Measurements from ENCODE around the gene PDLIM3.
"Not testable (repeated sequence)": the region's sequence is repeated elsewhere in the genome, so short reads cannot be mapped to it uniquely, and the experiment has no call there.

Gene PDLIM3

GRCh38 chr4:185559251-185559914, 24.1 kb upstream of the PDLIM3 start:
- intact Hi-C loops (cut with DNase I); DNase-seq: not testable (repeated sequence)

GRCh38 chr4:185554365-185555126, 19.2 kb upstream of the PDLIM3 start:
- intact Hi-C loops (cut with DNase I) = no loop called here
- no peak for DNase-seq

GRCh38 chr4:185552254-185552653, 16.9 kb upstream of the PDLIM3 start:
- intact Hi-C loops (cut with DNase I) = no loop called here
- no peak for DNase-seq

- intact Hi-C loops (cut with DNase I) = no loop called here
- DNase-seq = no peak
These were observed 15.6 kb upstream of the PDLIM3 start for GRCh38 chr4:185550933-185551332.

- DNase-seq = no peak
- intact Hi-C loops (cut with DNase I) = no loop called here
These were observed 13.9 kb upstream of the PDLIM3 start for GRCh38 chr4:185549095-185549639.

- DNase-seq = no peak
- intact Hi-C loops (cut with DNase I) = no loop called here
These were observed 13.3 kb upstream of the PDLIM3 start for GRCh38 chr4:185548587-185548986.

- intact Hi-C loops (cut with DNase I) = no loop called here
- DNase-seq = no peak
These were observed 11.0 kb upstream of the PDLIM3 start for GRCh38 chr4:185546335-185546734.

GRCh38 chr4:185542626-185543315, 7.5 kb upstream of the PDLIM3 start:
- intact Hi-C loops (cut with DNase I) = no loop called here
- no peak for DNase-seq

GRCh38 chr4:185541251-185541727, 6.0 kb upstream of the PDLIM3 start:
- peak in 8 of 42 donors; percentile 8 to 49 (median 26) for DNase-seq

GRCh38 chr4:185540487-185541120, 5.3 kb upstream of the PDLIM3 start:
- DNase-seq = no peak
- intact Hi-C loops (cut with DNase I) = no loop called here

More at GRCh38 chr4:185541251-185541727, 6.0 kb upstream of the PDLIM3 start:
- intact Hi-C loops (cut with DNase I) = no loop called here

GRCh38 chr4:185540040-185540439, 4.7 kb upstream of the PDLIM3 start:
- no peak for DNase-seq
- intact Hi-C loops (cut with DNase I) = no loop called here

- intact Hi-C loops (cut with DNase I) = loop anchor here (10.0 kb wide), 2 partner anchors 56 to 64 kb away; partner anchors contain the start of gene CCDC110
- no peak for DNase-seq
These were observed 3.5 kb upstream of the PDLIM3 start for GRCh38 chr4:185538806-185539205.

- intact Hi-C loops (cut with DNase I) = loop anchor here (10.0 kb wide), 2 partner anchors 58 to 62 kb away; partner anchors contain the start of gene CCDC110
- DNase-seq = peak in 30 of 42 donors; percentile 9 to 71 (median 38)
These were observed 1.1 kb upstream of the PDLIM3 start for GRCh38 chr4:185536411-185536709.

- DNase-seq = no peak
These were observed 504 bp upstream of the PDLIM3 start for GRCh38 chr4:185535612-185536410.

GRCh38 chr4:185534511-185534865, 819 bp downstream of the PDLIM3 start:
- intact Hi-C loops (cut with DNase I) = loop anchor here (10.0 kb wide), 2 partner anchors 60 kb away; partner anchors contain the start of gene CCDC110

More at GRCh38 chr4:185535612-185536410, 504 bp upstream of the PDLIM3 start:
- intact Hi-C loops (cut with DNase I) = loop anchor here (10.0 kb wide), 2 partner anchors 59 to 61 kb away; partner anchors contain the start of gene CCDC110

GRCh38 chr4:185532795-185533324, 2.4 kb downstream of the PDLIM3 start:
- DNase-seq = no peak
- intact Hi-C loops (cut with DNase I) = loop anchor here (10.0 kb wide), 2 partner anchors 58 to 62 kb away; partner anchors contain the start of gene CCDC110

More at GRCh38 chr4:185534511-185534865, 819 bp downstream of the PDLIM3 start:
- no peak for DNase-seq

- intact Hi-C loops (cut with DNase I) = loop anchor here (10.0 kb wide), 2 partner anchors 57 to 63 kb away; partner anchors contain the start of gene CCDC110
- DNase-seq = no peak
These were observed 3.0 kb downstream of the PDLIM3 start for GRCh38 chr4:185532293-185532692.

GRCh38 chr4:185531654-185532053, 3.7 kb downstream of the PDLIM3 start:
- DNase-seq = not testable (repeated sequence)
- intact Hi-C loops (cut with DNase I) = loop anchor here (10.0 kb wide), 2 partner anchors 57 to 63 kb away; partner anchors contain the start of gene CCDC110
